GM12891 (cell line): ENCODE results near the gene ACVR1.
A peak's percentile ranks its signal among the peaks of the same experiment; 100 is the strongest.
"Not testable (repeated sequence)": the region's sequence is repeated elsewhere in the genome, so short reads cannot be mapped to it uniquely, and the experiment has no call there.

ENCODE experiments used
- DNase-seq: peaks from one replicate; pipeline ENCODE4 v3.0.0; 2011; ENCODE audit warnings: low spot score; ENCODE audit not compliant: insufficient read length
- FAIRE-seq: peaks from 2 replicates; lab custom pipeline; 2011; peaks lifted over from hg19 to GRCh38; lab: Jason Lieb, UNC
- PAX5 ChIP-seq: IDR thresholded peaks from 2 replicates; pipeline ENCODE4 v1.6.1; 2011; ENCODE audit warnings: low read length, moderate library complexity, mild to moderate bottlenecking; ENCODE audit not compliant: insufficient read depth, severe bottlenecking
- POLR2A ChIP-seq: IDR thresholded peaks from 2 replicates; pipeline ENCODE4 v1.6.1; 2011; ENCODE audit warnings: low read depth, low read length, control low read depth
- POLR2AphosphoS5 ChIP-seq: IDR thresholded peaks from 2 replicates; pipeline ENCODE4 v1.6.1; 2011; ENCODE audit warnings: low read depth, low read length, control low read depth
- POU2F2 ChIP-seq: IDR thresholded peaks from 2 replicates; pipeline ENCODE4 v1.6.1; 2011; ENCODE audit warnings: low read depth, mild to moderate bottlenecking, control low read depth, low read length, moderate library complexity
- SPI1 ChIP-seq: IDR thresholded peaks from 2 replicates; pipeline ENCODE4 v1.6.1; 2011; ENCODE audit warnings: low read depth, low read length, control low read depth
- TAF1 ChIP-seq: IDR thresholded peaks from 2 replicates; pipeline ENCODE4 v1.6.1; 2011; ENCODE audit warnings: low read depth, low read length, control low read depth

ACVR1 gene

GRCh38 chr2:157758586-157758985 is 117.5 kb downstream of the ACVR1 start:
- FAIRE-seq (no peak), DNase-seq (no peak)
- no peak for TF ChIP-seq POLR2AphosphoS5
- TF ChIP-seq POU2F2: no peak
- TF ChIP-seq TAF1: no peak
- no peak for TF ChIP-seq SPI1
- no peak for TF ChIP-seq PAX5
- TF ChIP-seq POLR2A: no peak

DNA sequence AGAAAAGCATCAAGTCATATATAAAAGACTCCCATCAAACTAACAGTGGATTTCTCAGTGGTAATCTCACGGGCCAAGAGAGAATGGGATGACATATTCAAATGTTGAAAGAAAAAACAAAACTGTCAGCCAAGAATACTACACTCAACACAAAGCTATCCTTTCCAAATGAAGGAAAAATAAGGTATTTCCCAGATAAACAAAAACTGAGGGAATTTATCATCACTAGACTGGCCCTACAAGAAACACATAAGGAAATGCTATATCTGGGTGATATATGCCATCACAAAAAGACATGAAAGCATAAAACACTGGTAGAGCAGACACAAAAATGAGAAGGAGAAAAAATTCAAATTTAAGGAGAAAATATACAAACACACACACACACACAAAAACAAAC is 118.6 kb downstream of the ACVR1 start:
- DNase-seq (no peak), FAIRE-seq (no peak)
- TF ChIP-seq POLR2AphosphoS5: no peak
- TF ChIP-seq SPI1: no peak
- TF ChIP-seq PAX5: no peak
- TF ChIP-seq TAF1: no peak
- no peak for TF ChIP-seq POLR2A
- no peak for TF ChIP-seq POU2F2

- not testable (repeated sequence) for DNase-seq, FAIRE-seq
Observed at GRCh38 chr2:157756447-157756846, 119.7 kb downstream of the ACVR1 start.

DNA sequence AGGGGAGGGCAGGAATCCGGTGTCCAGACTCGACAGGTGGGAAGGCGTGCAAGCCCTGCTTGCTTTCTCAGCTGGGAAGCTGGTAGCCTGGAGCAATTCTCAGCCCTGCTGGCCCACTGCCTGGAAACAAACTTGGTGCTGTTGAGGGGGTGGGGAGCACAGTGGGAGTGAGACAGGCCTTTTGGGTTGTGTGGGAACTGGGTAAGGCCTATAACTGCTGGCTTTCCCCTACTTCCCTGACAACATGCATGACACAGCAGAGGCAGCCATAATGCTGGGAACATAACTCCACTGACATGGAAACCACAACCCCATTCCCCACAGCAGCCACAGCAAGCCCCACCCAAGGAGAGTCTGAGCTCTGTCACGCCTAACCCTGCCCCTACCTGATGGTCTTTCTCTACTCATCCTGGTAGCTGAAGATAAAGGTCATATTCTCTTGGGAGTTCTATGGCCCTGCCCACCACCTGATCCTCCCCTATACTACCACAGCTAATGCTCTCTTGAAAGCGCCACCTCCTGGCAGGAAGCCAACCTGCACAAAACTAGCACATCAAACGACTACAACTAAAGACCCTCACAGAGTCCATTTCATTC is 124.6 kb downstream of the ACVR1 start:
- DNase-seq (no peak), FAIRE-seq (peak; percentile 63)
- TF ChIP-seq SPI1: no peak
- no peak for TF ChIP-seq POLR2A
- TF ChIP-seq POLR2AphosphoS5: no peak
- no peak for TF ChIP-seq TAF1
- no peak for TF ChIP-seq POU2F2
- TF ChIP-seq PAX5: no peak

GRCh38 chr2:157749684-157750083 is 126.4 kb downstream of the ACVR1 start:
- FAIRE-seq: no peak

DNA sequence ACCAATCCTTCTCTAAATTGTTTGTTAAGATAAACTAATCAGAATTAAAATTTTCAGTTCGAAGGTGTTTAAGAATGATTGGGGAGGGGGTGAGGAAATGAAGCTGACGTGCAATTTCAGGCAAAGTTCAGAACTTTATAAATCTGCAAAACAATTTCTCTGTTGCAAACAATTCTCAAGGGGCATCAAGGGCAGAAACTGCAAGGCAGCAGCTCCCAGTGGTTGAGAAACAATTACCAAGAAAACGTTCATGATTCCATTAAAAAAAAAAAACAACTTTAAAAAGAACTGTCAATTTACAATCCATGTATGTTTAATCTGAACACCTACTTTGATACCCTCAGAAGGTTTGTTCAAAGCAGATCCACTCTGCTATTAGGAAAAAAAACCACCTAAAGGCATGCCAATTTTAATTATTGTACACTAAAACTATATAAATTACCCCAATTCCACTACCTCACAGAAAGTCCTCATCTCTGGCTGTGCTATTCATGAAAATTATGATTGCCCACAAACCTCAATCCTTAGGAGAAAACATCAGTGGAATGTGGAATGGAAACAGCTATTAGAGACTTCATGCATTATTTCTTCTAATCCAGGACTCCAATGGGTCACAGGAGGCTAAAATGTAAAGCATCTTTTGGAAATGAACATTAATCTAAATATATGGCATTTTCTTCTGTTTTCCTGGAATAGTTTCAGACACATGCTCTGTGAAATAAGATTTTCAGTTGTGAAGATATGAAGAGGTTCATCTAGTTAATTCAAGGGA is 127.6 kb downstream of the ACVR1 start:
- FAIRE-seq: no peak
- TF ChIP-seq POU2F2 (no peak), PAX5 (no peak), POLR2AphosphoS5 (no peak), POLR2A (no peak)
- DNase-seq: no peak

More at GRCh38 chr2:157749684-157750083, 126.4 kb downstream of the ACVR1 start:
- TF ChIP-seq TAF1 (no peak), POLR2AphosphoS5 (no peak)
- no peak for DNase-seq

- no peak for FAIRE-seq
- no peak for DNase-seq
- TF ChIP-seq SPI1 (peak; percentile 42; the same call in 1 of the 2 replicates), POLR2AphosphoS5 (no peak), PAX5 (no peak), POLR2A (no peak)
Observed at GRCh38 chr2:157747695-157748370, 128.3 kb downstream of the ACVR1 start.

GRCh38 chr2:157747280-157747679 is 128.8 kb downstream of the ACVR1 start:
- DNase-seq (no peak), FAIRE-seq (no peak)
- TF ChIP-seq POU2F2: no peak

DNA sequence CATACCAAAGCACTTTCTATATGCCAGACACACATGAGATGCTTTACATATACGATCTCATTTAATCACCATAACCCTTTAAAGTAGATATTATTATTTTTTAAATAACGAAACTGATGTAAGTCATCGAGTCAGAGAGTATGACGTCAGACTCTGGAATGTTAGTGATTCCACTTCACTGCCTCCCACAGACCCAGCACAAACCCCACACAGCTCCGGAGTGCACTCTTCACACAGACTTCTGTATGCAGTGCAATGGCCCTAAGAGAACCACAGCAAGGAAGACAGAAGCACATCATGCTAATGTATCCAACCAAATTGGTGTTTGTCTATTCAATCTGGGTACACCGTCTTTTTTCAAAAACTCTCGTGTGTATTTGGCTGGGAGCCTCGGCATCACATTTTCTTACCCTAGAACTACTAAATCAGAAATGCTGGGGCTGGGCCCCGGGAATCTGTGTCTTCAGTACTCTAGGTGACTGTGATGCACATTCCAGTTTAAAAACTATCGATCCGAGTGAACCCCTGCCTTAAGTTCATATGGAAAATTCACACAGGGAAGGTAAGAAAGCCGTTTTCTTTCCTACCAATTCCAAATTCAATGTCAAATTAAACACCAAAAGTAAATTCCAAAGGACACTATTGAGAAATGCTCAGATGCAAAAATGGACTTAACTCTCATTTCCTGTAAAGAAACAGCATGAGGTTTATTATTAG is 129.7 kb downstream of the ACVR1 start:
- DNase-seq (no peak), FAIRE-seq (no peak)
- no peak for TF ChIP-seq POLR2AphosphoS5
- no peak for TF ChIP-seq POU2F2
- TF ChIP-seq POLR2A: no peak
- no peak for TF ChIP-seq TAF1
- no peak for TF ChIP-seq PAX5
- no peak for TF ChIP-seq SPI1

- DNase-seq (no peak), FAIRE-seq (no peak)
- TF ChIP-seq TAF1 (no peak), POLR2AphosphoS5 (no peak), POU2F2 (no peak), PAX5 (no peak), SPI1 (no peak), POLR2A (no peak)
Observed at GRCh38 chr2:157744571-157745076, 131.5 kb downstream of the ACVR1 start.
